ENCODE measurements around the gene TSPAN9. TPM values are rescaled to one million over a fixed set of nuclear protein-coding genes. Genes with fewer than 3 reads are reported as not detected.

The TSPAN9 gene
- total and polyA plus RNA-seq, 2 of the 4 experiments (the other 2 are of a cell fraction), result 17.7 to 39.1 TPM

DNA sequence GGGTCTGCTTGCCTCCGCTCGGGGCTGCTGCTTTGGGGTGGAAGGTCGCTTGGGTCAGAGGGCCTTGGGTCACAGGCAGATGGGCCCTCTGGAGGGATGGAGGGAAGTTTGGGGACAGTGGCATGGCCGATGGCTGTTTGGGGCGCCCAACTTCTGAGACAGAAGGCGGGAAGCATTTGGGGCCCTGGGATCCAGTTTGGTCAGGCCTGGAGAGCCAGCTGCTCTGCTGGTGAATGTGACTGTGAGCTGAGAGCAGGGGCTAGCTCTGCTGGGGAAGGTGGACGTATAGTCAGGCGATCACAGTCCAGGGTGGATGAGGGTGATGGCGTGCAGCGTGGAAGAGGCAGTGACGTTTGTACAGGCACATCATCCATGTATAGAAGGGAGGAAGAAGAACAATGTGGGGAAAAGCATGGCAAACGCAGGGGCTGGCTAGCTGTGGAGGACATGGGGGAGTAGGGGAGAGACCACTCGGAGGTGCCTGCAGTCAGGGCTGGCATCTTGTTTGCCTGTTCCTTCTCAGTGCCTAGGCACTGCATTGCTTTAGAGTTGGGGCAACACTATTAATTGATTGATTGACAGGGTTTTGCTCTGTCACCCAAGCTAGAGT lies 57.5 kb downstream of the TSPAN9 start:
- Histone ChIP-seq H3K9me1 (ENCODE audit: insufficient read depth, low read length) (peaks cover 5% of the 10 kb centered on the region), H3K23ac (ENCODE audit: low read depth, low read length) (no peak overlapping the region), H2AK5ac (ENCODE audit: low read depth, low read length) (peak overlapping the region; percentile 74), H2AFZ (replicated peaks; ENCODE audit: low read length, poor library complexity) (no peak overlapping the region), H3K27ac (ENCODE audit: insufficient read depth, low read length) (no peak overlapping the region), H3K4me1 (ENCODE audit: control insufficient read depth, insufficient read depth, low read length) (peaks cover 21% of the 10 kb centered on the region), H4K20me1 (ENCODE audit: insufficient read depth, low read length) (peaks cover 12% of the 10 kb centered on the region; the same call in 1 of the 2 replicates), H4K5ac (ENCODE audit: low read depth, low read length) (no peak overlapping the region), H2BK20ac (ENCODE audit: low read depth, low read length) (no peak overlapping the region), H2BK120ac (ENCODE audit: low read depth, low read length) (no peak overlapping the region), H3K18ac (ENCODE audit: low read depth, low read length) (no peak overlapping the region), H3K4me2 (ENCODE audit: low read depth, low read length) (no peak overlapping the region), H3K36me3 (ENCODE audit: control insufficient read depth, insufficient read depth, low read length) (no peaks in the 10 kb centered on the region), H3K56ac (ENCODE audit: extremely low read depth, insufficient read depth, low read length) (no peak overlapping the region), H2BK15ac (ENCODE audit: low read depth, low read length) (no peak overlapping the region), H3K27me3 (ENCODE audit: control insufficient read depth, insufficient read depth, low read length) (no peaks in the 10 kb centered on the region), H2AK9ac (replicated peaks; ENCODE audit: low read depth, low read length, poor library complexity) (no peak overlapping the region), H3K14ac (replicated peaks; ENCODE audit: low read depth, low read length) (no peak overlapping the region), H2BK5ac (ENCODE audit: low read depth, low read length, poor library complexity, severe bottlenecking) (no peak overlapping the region), H4K8ac (ENCODE audit: low read depth in 2 of 2, low read length in 2 of 2) (no peak overlapping the region), H3K9ac (ENCODE audit: low read depth, low read length) (no peak overlapping the region), H4K91ac (ENCODE audit: insufficient read depth, low read depth, low read length) (no peak overlapping the region), H3K4me3 (ENCODE audit: insufficient read depth, low read depth, low read length) (no peak overlapping the region), H3K9me3 (ENCODE audit: control insufficient read depth, insufficient read depth, low read length) (no peaks in the 10 kb centered on the region), H3K79me1 (ENCODE audit: low read depth in 1 of 2, low read length in 2 of 2) (peaks cover 0 to 16% of the 10 kb centered on the region in 2 experiments; a peak in 3 of 4 replicates), H3K4ac (ENCODE audit: low read depth, low read length) (peak overlapping the region; percentile 10; the same call in 1 of the 2 replicates)
- dilution Hi-C loops (cut with HindIII; ENCODE audit: low sequenced_read_pairs, unreplicated experiment) (no loop called here), intact Hi-C loops (cut with micrococcal nuclease) (loop anchor here (1.0 to 10.0 kb wide), 6 partner anchors 61 to 640 kb away; no protein-coding TSS in a partner anchor), in situ Hi-C loops (cut with MboI; ENCODE audit: low sequenced_read_pairs) (loop anchor here (5.0 kb wide), 2 partner anchors 73 to 138 kb away; no protein-coding TSS in a partner anchor)
- BruUV-seq (replicated peaks), result no TSS peak
- WGBS, 2 experiments (ENCODE audit: extremely low coverage in 2 of 2, insufficient read length in 1 of 2), result 98% methylated on average over 8 of the region's 13 CpGs; no CpG with 5 or more reads in 1 of the 2 experiments
- DNase-seq, result no peak
- ChIA-PET CTCF (interaction anchor here (1.0 to 4.7 kb wide), 3 partner anchors 10 to 140 kb away, joined by 3 to 31 read pairs (median 6); no protein-coding TSS in a partner anchor), POLR2A (ENCODE audit: unreplicated experiment) (no interaction called here)
- ATAC-seq (ENCODE audit: low read depth), result no peak
- no peak for TF ChIP-seq RFX5 (IDR thresholded peaks at IDR 0.05; ENCODE audit: low read depth, low read length)
- no peak for TF ChIP-seq CEBPB (IDR thresholded peaks at IDR 0.05; ENCODE audit: low read depth, low read length)
- no peak for TF ChIP-seq CHD1 (IDR thresholded peaks at IDR 0.05; ENCODE audit: low read depth, low read length)
- TF ChIP-seq MAFK (IDR thresholded peaks at IDR 0.05; ENCODE audit: low read depth, low read length), result no peak
- TF ChIP-seq, protein P1, sequence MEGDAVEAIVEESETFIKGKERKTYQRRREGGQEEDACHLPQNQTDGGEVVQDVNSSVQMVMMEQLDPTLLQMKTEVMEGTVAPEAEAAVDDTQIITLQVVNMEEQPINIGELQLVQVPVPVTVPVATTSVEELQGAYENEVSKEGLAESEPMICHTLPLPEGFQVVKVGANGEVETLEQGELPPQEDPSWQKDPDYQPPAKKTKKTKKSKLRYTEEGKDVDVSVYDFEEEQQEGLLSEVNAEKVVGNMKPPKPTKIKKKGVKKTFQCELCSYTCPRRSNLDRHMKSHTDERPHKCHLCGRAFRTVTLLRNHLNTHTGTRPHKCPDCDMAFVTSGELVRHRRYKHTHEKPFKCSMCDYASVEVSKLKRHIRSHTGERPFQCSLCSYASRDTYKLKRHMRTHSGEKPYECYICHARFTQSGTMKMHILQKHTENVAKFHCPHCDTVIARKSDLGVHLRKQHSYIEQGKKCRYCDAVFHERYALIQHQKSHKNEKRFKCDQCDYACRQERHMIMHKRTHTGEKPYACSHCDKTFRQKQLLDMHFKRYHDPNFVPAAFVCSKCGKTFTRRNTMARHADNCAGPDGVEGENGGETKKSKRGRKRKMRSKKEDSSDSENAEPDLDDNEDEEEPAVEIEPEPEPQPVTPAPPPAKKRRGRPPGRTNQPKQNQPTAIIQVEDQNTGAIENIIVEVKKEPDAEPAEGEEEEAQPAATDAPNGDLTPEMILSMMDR (conservative IDR thresholded peaks at IDR 0.05; ENCODE audit: low read depth, low read length), result no peak
- TF ChIP-seq NFE2L2 (IDR thresholded peaks at IDR 0.05; ENCODE audit: low read depth, low read length), result no peak
- TF ChIP-seq BHLHE40 (IDR thresholded peaks at IDR 0.05; ENCODE audit: low read depth, low read length), result no peak
- no peak for TF ChIP-seq MXI1 (IDR thresholded peaks at IDR 0.05; ENCODE audit: borderline replicate concordance, low read depth, low read length)
- TF ChIP-seq MAZ (IDR thresholded peaks at IDR 0.05; ENCODE audit: borderline replicate concordance, low read depth, low read length), result no peak
- TF ChIP-seq, protein P2, sequence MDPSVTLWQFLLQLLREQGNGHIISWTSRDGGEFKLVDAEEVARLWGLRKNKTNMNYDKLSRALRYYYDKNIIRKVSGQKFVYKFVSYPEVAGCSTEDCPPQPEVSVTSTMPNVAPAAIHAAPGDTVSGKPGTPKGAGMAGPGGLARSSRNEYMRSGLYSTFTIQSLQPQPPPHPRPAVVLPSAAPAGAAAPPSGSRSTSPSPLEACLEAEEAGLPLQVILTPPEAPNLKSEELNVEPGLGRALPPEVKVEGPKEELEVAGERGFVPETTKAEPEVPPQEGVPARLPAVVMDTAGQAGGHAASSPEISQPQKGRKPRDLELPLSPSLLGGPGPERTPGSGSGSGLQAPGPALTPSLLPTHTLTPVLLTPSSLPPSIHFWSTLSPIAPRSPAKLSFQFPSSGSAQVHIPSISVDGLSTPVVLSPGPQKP (IDR thresholded peaks at IDR 0.05; ENCODE audit: borderline replicate concordance, low read depth, low read length), result no peak
- TF ChIP-seq RAD21 (IDR thresholded peaks at IDR 0.05; ENCODE audit: low read length), result no peak
- no peak for TF ChIP-seq RCOR1 (IDR thresholded peaks at IDR 0.05; ENCODE audit: insufficient replicate concordance, low read length)
- TF ChIP-seq FOS (IDR thresholded peaks at IDR 0.05; ENCODE audit: low read depth, low read length), result no peak
- TF ChIP-seq POLR2A (IDR thresholded peaks at IDR 0.05; ENCODE audit: low read depth, low read length), result no peak
- no peak for TF ChIP-seq SMC3 (IDR thresholded peaks at IDR 0.05; ENCODE audit: low read depth, low read length)
